PFSK-1 (cell line): ENCODE results near the gene KLHL17.

Source experiments
- FOXP2 ChIP-seq: optimal IDR thresholded peaks from 2 replicates; pipeline ENCODE3; 2011; ENCODE audit warnings: borderline replicate concordance, control low read depth, inconsistent platforms; ENCODE audit not compliant: insufficient read depth; ENCODE audit errors: extremely low read length, extremely low read depth
- POLR2AphosphoS5 ChIP-seq: IDR thresholded peaks from 2 replicates; pipeline ENCODE4 v1.6.1; 2012; ENCODE audit warnings: low read depth, mild to moderate bottlenecking, control low read depth, low read length, moderate library complexity
- REST ChIP-seq, 2 experiments: IDR thresholded peaks; 2 replicates each; pipeline versions ENCODE4 v1.6.1 to v1.8.0; 2011 to 2012; ENCODE audit warnings: low read depth in 2 of 2, low read length in 2 of 2, control low read depth in 1 of 2, inconsistent platforms in 1 of 2, mild to moderate bottlenecking in 1 of 2, moderate library complexity in 1 of 2; ENCODE audit not compliant: insufficient read depth in 1 of 2
- SIN3A ChIP-seq: IDR thresholded peaks from 2 replicates; pipeline ENCODE4 v1.6.1; 2012; ENCODE audit warnings: mild to moderate bottlenecking, low read length, moderate library complexity, borderline replicate concordance; ENCODE audit not compliant: insufficient read depth
- TAF1 ChIP-seq: IDR thresholded peaks from 2 replicates; pipeline ENCODE4 v1.6.1; 2012; ENCODE audit warnings: low read length, control low read depth, borderline replicate concordance; ENCODE audit not compliant: insufficient read depth

KLHL17 gene

GRCh38 chr1:913491-914130, 46.8 kb upstream of the KLHL17 start:
- TF ChIP-seq FOXP2 (no peak), POLR2AphosphoS5 (no peak)

GRCh38 chr1:914131-914890, 46.1 kb upstream of the KLHL17 start:
- TF ChIP-seq REST (IDR thresholded peaks at IDR 0.05; ENCODE audit: insufficient read depth in 1 of 2, low read depth in 2 of 2, low read length in 2 of 2) (no peak), SIN3A (no peak), TAF1 (no peak), POLR2AphosphoS5 (no peak), FOXP2 (no peak)

GRCh38 chr1:914891-915280, 45.5 kb upstream of the KLHL17 start:
- no peak for TF ChIP-seq TAF1
- TF ChIP-seq SIN3A, result no peak
- no peak for TF ChIP-seq FOXP2
- TF ChIP-seq REST (IDR thresholded peaks at IDR 0.05; ENCODE audit: insufficient read depth in 1 of 2, low read depth in 2 of 2, low read length in 2 of 2), result no peak
- no peak for TF ChIP-seq POLR2AphosphoS5

- no peak for TF ChIP-seq TAF1
- TF ChIP-seq REST (IDR thresholded peaks at IDR 0.05; ENCODE audit: insufficient read depth in 1 of 2, low read depth in 2 of 2, low read length in 2 of 2), result no peak
- no peak for TF ChIP-seq POLR2AphosphoS5
- no peak for TF ChIP-seq FOXP2
- TF ChIP-seq SIN3A, result no peak
Measured at GRCh38 chr1:915295-916172, 44.9 kb upstream of the KLHL17 start.

GRCh38 chr1:916173-917075, 44.0 kb upstream of the KLHL17 start:
- TF ChIP-seq FOXP2, result no peak
